ENCODE measurements around the gene FRMPD4.

DNA sequence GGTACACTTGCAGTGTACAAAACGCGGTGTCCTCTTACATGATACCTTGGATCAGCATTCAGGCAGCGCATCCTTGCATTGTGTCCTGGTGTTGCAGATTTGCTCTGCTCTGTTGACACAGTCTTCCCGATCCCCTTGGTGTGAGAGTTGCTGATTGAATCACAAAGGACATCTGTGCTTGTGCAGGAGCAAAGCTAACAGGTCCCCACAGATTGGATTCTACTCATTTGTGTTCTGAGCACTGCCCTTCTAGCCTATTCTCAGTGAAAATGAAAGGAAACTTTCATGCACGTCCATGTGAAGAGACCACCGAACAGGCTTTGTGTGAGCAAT lies 171.4 kb downstream of the FRMPD4 start:
- TF ChIP-seq, protein P1, sequence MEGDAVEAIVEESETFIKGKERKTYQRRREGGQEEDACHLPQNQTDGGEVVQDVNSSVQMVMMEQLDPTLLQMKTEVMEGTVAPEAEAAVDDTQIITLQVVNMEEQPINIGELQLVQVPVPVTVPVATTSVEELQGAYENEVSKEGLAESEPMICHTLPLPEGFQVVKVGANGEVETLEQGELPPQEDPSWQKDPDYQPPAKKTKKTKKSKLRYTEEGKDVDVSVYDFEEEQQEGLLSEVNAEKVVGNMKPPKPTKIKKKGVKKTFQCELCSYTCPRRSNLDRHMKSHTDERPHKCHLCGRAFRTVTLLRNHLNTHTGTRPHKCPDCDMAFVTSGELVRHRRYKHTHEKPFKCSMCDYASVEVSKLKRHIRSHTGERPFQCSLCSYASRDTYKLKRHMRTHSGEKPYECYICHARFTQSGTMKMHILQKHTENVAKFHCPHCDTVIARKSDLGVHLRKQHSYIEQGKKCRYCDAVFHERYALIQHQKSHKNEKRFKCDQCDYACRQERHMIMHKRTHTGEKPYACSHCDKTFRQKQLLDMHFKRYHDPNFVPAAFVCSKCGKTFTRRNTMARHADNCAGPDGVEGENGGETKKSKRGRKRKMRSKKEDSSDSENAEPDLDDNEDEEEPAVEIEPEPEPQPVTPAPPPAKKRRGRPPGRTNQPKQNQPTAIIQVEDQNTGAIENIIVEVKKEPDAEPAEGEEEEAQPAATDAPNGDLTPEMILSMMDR (conservative IDR thresholded peaks at IDR 0.05; ENCODE audit: low read length): no peak
- TF ChIP-seq EZH2phosphoT487 (IDR thresholded peaks at IDR 0.05; ENCODE audit: borderline replicate concordance): no peak
